ENCODE results near the gene BET1L.

DNA sequence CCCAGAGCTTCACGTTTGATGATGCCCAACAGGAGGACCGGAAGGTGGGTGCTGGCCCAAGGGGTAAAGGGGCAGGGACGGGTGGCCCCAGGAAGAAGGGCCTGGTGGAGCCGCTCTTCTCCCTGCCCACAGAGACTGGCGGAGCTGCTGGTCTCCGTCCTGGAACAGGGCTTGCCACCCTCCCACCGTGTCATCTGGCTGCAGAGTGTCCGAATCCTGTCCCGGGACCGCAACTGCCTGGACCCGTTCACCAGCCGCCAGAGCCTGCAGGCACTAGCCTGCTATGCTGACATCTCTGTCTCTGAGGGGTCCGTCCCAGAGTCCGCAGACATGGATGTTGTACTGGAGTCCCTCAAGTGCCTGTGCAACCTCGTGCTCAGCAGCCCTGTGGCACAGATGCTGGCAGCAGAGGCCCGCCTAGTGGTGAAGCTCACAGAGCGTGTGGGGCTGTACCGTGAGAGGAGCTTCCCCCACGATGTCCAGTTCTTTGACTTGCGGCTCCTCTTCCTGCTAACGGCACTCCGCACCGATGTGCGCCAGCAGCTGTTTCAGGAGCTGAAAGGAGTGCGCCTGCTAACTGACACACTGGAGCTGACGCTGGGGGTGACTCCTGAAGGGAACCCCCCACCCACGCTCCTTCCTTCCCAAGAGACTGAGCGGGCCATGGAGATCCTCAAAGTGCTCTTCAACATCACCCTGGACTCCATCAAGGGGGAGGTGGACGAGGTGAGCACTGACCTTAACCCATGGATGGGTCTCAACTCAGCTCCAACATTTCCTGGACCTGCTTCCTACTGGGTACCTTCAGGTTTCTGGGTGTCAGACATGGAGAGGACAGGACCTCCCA, 2.3 kb upstream of the BET1L start:
- TF ChIP-seq POLR2A (IDR thresholded peaks at IDR 0.05; ENCODE audit: low read depth, low read length) (no peak), POLR2AphosphoS5 (IDR thresholded peaks at IDR 0.05; ENCODE audit: low read depth, low read length) (no peak), TAF1 (IDR thresholded peaks at IDR 0.05; ENCODE audit: low read depth, low read length) (no peak), PAX5 (IDR thresholded peaks at IDR 0.05; ENCODE audit: insufficient read depth, low read length, severe bottlenecking) (no peak)

All from GM12891 (cell line).